Neural progenitor cell (in vitro differentiated cells): ENCODE results near the gene SLC39A3.

Experiments used
- CTCF ChIP-seq: fragments of 200-600 bp; sonication (generic); IDR thresholded peaks from 2 replicates; pipeline ENCODE4 v1.5.1; 2017; ENCODE audit warnings: antibody characterized with exemption, mild to moderate bottlenecking
- EZH2 ChIP-seq: fragments of 200-600 bp; sonication (generic); IDR thresholded peaks from 2 replicates; pipeline ENCODE4 v1.6.1; 2017; ENCODE audit warnings: antibody characterized with exemption, mild to moderate bottlenecking, moderate library complexity
- EZH2phosphoT487 ChIP-seq: fragments of 200-600 bp; sonication (generic); IDR thresholded peaks from 2 replicates; pipeline ENCODE4 v1.6.1; 2017; ENCODE audit warnings: antibody characterized with exemption

GRCh38 chr19:2747349-2747748 is 7.5 kb upstream of the SLC39A3 start:
- TF ChIP-seq CTCF (no peak), EZH2 (no peak), EZH2phosphoT487 (no peak)
